GM12865 (cell line): Measurements from ENCODE around the gene YIPF5.

Source experiments
- DNase-seq: peaks from one replicate; pipeline ENCODE4 v3.0.0; 2010; ENCODE audit warnings: low read depth
- H3K4me3 ChIP-seq: 2 replicates; pipeline ENCODE4 v1.5.1; 2011; ENCODE audit warnings: mild to moderate bottlenecking, low read depth, low read length, control low read depth
- CTCF ChIP-seq: IDR thresholded peaks from 2 replicates; pipeline ENCODE4 v1.5.1; 2011; ENCODE audit warnings: low read length, control low read depth, low read depth, inconsistent platforms; ENCODE audit not compliant: insufficient read depth; ENCODE audit errors: missing control alignments

The YIPF5 gene

DNA sequence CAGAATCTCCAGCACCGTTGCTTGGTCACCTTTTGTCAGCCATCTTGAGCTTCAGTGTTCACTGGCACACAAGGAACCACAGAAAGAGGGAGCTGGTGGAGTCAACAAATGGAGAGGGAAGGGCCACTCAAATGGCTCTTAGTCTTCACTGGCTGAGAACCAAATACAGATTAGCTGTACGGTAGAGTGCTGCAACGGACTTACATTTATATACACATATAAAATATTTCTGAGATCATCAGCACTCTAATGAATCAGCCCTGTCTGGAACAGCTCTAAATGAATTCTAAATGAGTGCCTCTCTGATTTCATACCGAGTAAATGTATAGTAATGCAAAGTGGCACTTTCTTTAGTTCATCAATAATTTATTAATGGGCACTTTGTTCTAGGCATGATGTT lies 25.0 kb upstream of the YIPF5 start:
- no peak for DNase-seq
- TF ChIP-seq CTCF, result no peak

GRCh38 chr5:144194144-144194543 lies 23.7 kb upstream of the YIPF5 start:
- H3K4me3 ChIP-seq, result no peak overlapping the region
- no peak for DNase-seq
- no peak for TF ChIP-seq CTCF

More for the DNA sequence above, 25.0 kb upstream of the YIPF5 start:
- no peak overlapping the region for H3K4me3 ChIP-seq

GRCh38 chr5:144192661-144193060 lies 22.2 kb upstream of the YIPF5 start:
- TF ChIP-seq CTCF, result no peak
- DNase-seq, result no peak
- no peak overlapping the region for H3K4me3 ChIP-seq

DNA sequence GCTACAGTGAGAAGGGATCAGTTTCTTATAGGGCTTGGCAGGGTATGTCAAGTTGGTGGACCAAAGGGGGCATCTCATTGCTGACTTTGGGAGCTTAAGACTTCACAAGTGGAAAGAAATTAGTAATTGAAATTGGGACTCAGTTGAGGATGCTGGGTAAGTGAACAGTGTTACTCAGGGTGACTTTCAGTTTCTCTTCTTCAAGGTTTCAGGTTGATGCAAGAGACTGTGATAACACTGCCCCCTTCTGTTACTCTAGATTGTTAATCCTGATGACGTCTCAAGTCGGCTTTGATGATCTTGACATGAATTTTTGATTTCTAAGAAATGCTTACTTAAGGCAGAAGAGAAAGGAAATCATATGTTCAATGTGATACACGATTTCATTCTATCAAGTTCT lies 21.5 kb upstream of the YIPF5 start:
- TF ChIP-seq CTCF, result peak; percentile 60
- peak; percentile 90 for DNase-seq
- no peak overlapping the region for H3K4me3 ChIP-seq

- DNase-seq, result no peak
- TF ChIP-seq CTCF, result no peak
- H3K4me3 ChIP-seq, result no peak overlapping the region
Observed at GRCh38 chr5:144191531-144191930, 21.1 kb upstream of the YIPF5 start.

DNA sequence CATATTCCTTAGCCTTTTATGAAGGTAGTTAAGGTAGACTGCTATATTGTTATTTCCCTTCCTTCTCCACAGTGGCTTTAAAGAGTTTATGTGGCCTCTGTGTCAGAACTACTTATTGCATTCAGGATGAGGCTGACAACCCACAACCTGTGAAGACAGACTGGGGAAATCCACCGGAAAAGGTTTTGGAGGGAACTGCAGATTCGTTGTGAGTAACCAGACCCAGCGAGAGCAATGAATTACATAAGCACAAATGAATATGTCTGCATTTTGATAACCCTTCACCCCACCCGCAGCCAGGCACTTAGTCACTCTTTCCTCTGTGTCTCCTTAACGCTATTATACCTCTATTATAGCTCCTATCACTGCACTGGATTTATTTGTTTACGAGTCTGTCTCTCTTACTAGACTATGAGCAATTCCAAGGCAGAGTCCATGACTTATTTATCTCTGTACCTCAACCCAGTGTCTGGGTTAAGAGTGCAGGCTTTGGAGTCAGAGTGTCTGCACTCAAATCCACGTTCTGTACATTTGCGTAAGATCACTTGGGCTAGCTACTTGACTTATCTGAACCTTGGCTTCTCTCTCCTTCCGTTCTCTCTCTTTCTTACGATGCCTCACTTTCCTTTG lies 19.5 kb upstream of the YIPF5 start:
- no peak overlapping the region; the same call in 1 of the 2 replicates for H3K4me3 ChIP-seq
- no peak for TF ChIP-seq CTCF
- DNase-seq, result peak; percentile 85

GRCh38 chr5:144187699-144188294 lies 17.3 kb upstream of the YIPF5 start:
- no peak overlapping the region for H3K4me3 ChIP-seq
- no peak for TF ChIP-seq CTCF
- peak; percentile 85 for DNase-seq
